ENCODE data around the gene SYP.
A peak's percentile ranks its signal among the peaks of the same experiment; 100 is the strongest.

The SYP gene
- total RNA-seq = 0.61 to 0.92 reads per million in 2 donors

- DNase-seq = peak; percentile 84
These were observed at the start of gene SYP for GRCh38 chrX:49199906-49200771. SYP (minus strand) TSS chrX:49200193; CDS start chrX:49200186, 7 bp downstream.

- DNase-seq = no peak
These were observed 49.6 kb upstream of the SYP start for GRCh38 chrX:49249616-49250015.

- no peak for DNase-seq
These were observed 49.1 kb upstream of the SYP start for GRCh38 chrX:49249071-49249470.

GRCh38 chrX:49247916-49248811, 48.2 kb upstream of the SYP start:
- no peak for DNase-seq

DNA sequence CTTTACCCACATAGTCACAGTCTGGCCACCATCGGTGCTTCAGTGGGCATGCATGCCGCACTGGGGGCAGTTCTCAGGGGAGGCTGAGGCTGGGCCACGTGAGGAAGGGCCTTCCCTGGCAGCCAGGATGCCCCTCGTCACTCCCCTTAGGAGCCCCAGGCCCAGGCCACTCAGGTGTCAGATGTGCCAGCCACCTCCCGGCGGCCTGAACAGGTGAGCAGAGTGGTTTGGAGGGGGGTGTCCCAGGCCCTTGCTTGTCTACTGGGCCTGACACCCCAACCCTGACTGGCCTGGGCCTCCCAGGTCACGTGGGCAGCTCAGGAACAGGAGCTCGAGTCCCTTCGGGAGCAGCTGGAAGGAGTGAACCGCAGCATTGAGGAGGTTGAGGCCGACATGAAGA, 47.4 kb upstream of the SYP start:
- DNase-seq = no peak

DNA sequence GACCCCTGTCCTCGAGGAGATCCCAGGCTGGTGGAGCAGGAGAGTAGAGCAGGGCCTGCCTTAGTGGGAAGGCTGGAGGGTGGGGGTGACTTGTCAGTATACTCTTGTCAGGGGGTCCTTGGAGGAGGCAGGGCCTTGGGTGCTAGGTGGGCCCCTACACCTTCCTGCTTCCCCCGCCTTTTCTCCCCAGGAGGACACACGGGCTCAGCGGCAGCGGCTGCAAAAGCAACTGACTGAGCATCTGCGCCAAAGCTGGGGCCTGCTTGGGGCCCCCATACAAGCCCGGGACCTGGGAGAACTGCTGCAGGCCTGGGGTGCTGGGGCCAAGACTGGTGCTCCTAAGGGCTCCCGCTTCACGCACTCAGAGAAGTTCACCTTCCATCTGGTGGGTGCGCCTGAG, 46.5 kb upstream of the SYP start:
- no peak for DNase-seq

DNA sequence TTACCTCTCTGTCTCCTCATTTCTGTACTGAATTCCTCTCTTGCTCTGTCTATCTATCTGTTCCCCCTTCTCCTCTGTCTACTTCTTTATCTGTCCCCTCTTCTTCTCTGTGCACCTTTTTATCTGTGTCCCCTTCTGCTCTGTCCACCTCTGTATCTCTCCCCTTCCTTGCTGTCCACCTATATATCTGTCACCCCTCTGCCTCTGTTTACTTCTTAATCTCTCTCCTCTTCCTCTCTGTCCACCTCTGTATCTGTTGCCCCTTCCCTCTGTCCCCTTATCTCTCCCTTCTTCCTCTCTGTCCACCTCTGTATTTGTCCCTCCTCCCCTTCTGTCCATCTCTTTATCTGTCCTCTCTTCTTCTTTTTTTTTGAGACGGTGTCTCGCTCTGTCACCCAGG, 44.2 kb upstream of the SYP start:
- no peak for DNase-seq

DNA sequence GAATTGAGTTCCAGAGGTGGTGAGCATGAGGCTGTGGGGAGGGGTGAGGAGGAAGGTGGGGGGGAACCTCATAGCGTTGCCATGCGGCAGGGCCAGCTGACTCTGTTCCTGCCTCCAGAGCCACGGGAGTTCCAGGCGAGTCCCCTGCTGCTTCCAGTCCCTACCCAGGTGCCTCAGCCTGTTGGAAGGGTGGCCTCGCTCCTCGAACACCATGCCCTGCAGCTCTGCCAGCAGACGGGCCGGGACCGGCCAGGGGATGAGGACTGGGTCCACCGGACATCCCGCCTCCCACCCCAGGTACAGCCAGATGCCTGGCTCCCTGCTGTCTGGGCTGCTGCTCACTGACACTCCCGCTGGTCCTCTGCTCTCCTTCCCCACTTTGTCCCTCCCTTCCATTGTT, 43.2 kb upstream of the SYP start:
- DNase-seq = no peak

GRCh38 chrX:49242545-49243066, 42.6 kb upstream of the SYP start:
- DNase-seq = no peak

- DNase-seq = no peak
These were observed 38.7 kb upstream of the SYP start for GRCh38 chrX:49238735-49239134.

DNA sequence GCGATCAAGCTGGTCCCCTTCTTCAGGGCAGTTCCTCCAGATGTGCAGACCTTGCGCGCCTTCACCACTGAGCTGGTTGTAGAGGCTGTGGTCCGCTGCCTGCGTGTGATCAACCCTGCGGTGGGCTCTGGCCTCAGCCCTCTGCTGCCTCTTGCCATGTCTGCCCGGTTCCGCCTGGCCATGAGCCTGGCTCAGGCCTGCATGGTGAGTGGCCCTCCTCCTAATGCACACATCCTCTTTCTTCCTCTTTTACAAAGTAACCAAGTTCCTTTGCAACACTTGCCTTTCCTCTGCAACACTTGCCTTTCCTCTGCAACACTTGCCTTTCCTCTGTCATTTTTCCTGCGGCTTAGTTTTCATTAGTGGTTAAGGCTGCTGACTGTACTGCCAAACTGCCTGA, 37.1 kb upstream of the SYP start:
- no peak for DNase-seq

- DNase-seq = no peak
These were observed 34.0 kb upstream of the SYP start for GRCh38 chrX:49233887-49234555.

- DNase-seq = no peak
These were observed 33.2 kb upstream of the SYP start, which contains the start of gene CACNA1F for GRCh38 chrX:49233176-49233575. CACNA1F (minus strand) TSS chrX:49233340; CDS start chrX:49233309, 31 bp downstream.

- DNase-seq = no peak
These were observed 32.5 kb upstream of the SYP start for GRCh38 chrX:49232525-49232924.

DNA sequence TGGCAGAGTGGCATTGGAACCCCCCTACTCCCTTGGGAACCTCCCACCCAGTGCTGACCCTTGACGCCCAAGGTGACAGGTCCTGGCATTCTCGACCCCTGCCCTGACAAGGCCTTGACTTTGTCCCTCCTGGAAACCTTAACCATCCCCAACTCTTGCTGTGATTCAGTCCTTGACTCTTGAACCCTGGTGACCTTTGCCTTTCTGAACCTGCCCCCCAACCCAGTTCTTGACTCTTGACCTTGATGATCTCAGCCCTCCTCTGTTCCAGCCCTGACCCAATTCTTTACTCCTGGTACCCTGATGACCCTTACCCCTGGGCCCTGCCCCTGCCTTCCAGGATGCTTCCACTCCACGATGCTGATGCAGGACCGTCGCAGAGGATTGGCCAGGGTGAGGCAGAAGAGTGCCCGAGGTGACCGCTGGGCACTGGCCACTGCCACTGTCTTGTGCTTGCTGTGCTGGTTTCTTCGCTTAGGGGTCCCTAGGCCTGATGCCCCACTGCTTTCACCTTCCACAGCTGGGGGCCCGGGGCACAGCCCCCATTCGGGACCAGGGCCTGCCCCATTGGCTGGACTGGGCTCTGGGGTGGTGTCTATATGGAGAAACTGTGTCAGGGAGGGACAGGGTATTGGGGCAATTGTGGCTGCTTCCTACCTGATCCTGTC, 31.5 kb upstream of the SYP start:
- DNase-seq = no peak

DNA sequence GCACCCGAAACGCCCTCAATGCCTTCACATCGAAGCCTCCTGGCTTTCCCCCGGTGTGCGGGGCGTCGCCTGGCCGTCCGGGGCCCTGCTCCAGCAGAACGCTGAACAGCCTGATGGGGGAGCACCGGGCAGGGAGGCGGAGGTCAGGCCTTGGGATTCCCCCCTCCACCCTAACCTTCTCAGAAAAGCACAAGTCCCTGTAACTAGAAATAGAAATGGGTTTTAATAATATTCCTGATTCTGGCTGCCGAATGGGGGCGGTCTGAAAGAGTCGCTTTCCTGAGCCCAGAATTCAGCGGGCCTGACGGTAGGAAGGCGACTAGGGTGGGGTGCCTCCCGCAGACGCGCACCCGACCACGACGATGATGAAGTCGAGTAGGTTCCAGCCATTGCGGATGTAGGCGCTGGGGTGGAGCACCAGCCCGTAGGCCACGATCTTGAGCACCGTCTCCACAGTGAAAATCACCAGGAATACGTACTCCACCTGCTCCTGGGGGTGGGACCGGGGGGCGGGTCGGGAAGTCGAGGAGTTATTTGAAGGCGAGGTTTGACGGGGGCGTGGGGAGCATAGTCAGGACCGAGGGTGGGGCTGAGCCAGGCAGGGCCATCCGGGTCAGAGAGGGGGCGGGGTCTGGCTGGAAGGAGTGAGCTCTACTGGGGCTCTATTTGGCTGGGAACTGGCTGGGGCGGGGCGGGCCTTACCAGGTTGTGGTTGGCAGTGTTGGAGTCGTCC, 30.7 kb upstream of the SYP start:
- DNase-seq = no peak

GRCh38 chrX:49228185-49228584, 28.2 kb upstream of the SYP start:
- no peak for DNase-seq

DNA sequence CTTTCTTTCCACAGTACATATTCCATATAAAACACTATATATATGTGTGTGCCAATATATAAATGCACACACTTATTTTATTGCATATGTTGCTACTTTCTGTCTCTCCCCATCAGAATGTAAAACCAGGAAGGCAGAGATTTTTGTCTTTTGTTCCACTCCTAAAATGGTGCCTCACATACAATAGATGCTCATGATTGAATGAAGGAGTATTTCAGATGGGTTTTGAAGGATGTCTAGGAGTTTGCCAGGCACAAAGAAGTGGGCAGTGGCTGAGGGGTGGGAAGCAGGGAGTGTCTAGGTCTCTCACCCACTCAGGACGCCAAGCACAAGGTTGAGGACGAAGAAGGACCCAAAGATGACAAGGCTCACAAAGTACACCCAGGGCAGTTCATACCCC, 27.7 kb upstream of the SYP start:
- DNase-seq = no peak

DNA sequence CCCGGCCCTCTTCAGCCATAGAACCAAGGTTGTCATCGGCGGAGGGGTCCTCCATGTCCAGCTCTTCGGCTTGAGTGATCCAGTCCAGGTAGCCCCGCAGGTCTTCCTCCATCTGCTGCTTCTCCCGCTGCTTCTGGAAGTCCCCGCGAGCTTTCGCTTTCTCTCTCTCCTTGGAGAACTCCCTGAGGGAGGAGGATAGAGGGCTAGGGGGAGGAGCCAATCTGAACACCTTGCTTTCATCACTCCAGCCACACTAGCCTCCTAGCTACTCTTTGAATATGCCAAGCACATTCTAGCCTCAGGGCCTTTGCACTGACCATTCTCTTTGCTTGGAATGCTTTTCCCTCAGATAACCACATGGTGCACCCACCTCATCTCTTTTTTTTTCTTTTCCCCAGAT, 27.0 kb upstream of the SYP start:
- DNase-seq = no peak

DNA sequence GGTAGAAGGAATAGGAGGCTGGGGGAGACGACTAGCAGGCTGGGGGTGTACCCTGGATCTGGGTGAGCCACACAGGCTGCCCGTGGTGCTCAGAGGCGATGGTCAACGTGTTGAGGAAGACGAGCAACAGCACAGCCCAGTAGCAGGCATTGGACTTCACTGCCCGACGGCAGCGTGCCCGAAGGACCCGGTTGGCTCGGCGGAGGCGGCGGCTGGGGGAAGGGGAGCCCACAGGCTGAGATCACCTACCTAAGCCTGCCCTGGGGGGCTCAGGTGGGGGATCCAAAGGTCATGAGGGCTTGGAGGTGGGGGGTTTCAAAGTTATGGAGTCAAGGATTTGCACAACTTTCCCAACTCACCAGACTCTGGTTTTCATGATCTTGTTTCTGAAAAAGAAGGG, 25.9 kb upstream of the SYP start:
- DNase-seq = no peak

GRCh38 chrX:49221868-49222267, 21.9 kb upstream of the SYP start:
- no peak for DNase-seq

DNA sequence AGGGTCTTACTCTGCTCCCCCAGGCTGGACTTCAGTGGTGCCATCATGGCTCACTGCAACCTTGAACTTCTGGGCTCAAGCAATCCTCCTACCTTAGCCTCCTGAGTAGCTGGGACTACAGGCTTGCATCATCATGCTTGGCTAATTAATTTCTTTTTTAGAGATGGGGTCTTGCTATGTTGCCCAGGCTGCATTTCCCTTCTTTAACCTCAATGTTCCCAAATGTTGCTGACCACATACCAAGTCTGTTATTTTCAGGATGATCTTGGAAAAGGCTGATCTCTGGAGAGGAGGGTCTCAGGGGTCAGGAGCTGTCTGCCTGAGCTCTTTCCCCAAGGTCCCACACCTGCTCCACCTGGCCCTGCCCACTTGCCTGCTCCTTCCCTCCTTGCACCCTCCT, 20.1 kb upstream of the SYP start:
- no peak for DNase-seq

Data from activated gamma-delta T cell (primary cell).